Osteocyte (in vitro differentiated cells): ENCODE results near the gene ANKRD55. TPM values are rescaled to one million over a fixed set of nuclear protein-coding genes. Genes with fewer than 3 reads are reported as not detected.

Experiments
- DNase-seq: peaks from one replicate; pipeline ENCODE4 v3.0.0; 2021; ENCODE audit warnings: mixed read lengths; ENCODE audit not compliant: unreplicated experiment; ENCODE audit errors: extremely low spot score
- H3K27ac Mint-ChIP-seq: one replicate; pipeline ENCODE4 v1.8.0; 2021; ENCODE audit warnings: mild to moderate bottlenecking, mixed read lengths; ENCODE audit not compliant: unreplicated experiment
- H3K27me3 Mint-ChIP-seq: one replicate; pipeline ENCODE4 v1.8.0; 2021; ENCODE audit warnings: mixed read lengths; ENCODE audit not compliant: unreplicated experiment
- H3K36me3 Mint-ChIP-seq: one replicate; pipeline ENCODE4 v1.8.0; 2021; ENCODE audit warnings: mixed read lengths; ENCODE audit not compliant: unreplicated experiment
- H3K4me1 Mint-ChIP-seq: one replicate; pipeline ENCODE4 v1.8.0; 2021; ENCODE audit warnings: mixed read lengths; ENCODE audit not compliant: unreplicated experiment
- H3K4me3 Mint-ChIP-seq: one replicate; pipeline ENCODE4 v1.8.0; 2021; ENCODE audit warnings: mild to moderate bottlenecking, moderate library complexity, mixed read lengths; ENCODE audit not compliant: unreplicated experiment
- H3K9me3 Mint-ChIP-seq: one replicate; pipeline ENCODE4 v1.8.0; 2021; ENCODE audit warnings: mixed read lengths; ENCODE audit not compliant: unreplicated experiment
- CTCF ChIP-seq: fragments of 200-600 bp; sonication (generic); IDR thresholded peaks from 2 replicates; pipeline ENCODE4 v1.5.0; 2021; ENCODE audit warnings: antibody characterized with exemption, mild to moderate bottlenecking, moderate library complexity
- total RNA-seq: library from RNA; stranded (reverse); gene quantifications from 2 replicates; pipeline ENCODE4 v1.2.1, GENCODE V29; 2021

Gene ANKRD55
- total RNA-seq, 1 donor from 2014 or later, result not detected

- H3K9me3 Mint-ChIP-seq, result no peaks in the 10 kb centered on the region
- no peak overlapping the region for H3K27ac Mint-ChIP-seq
- DNase-seq, result no peak
- no peak for TF ChIP-seq CTCF
- H3K4me1 Mint-ChIP-seq, result peaks cover 2% of the 10 kb centered on the region
- no peaks in the 10 kb centered on the region for H3K27me3 Mint-ChIP-seq
- no peaks in the 10 kb centered on the region for H3K36me3 Mint-ChIP-seq
- no peak overlapping the region for H3K4me3 Mint-ChIP-seq
Observed at GRCh38 chr5:56195016-56195415, 38.1 kb downstream of the ANKRD55 start.

GRCh38 chr5:56192246-56192645 lies 40.9 kb downstream of the ANKRD55 start:
- Mint-ChIP-seq H3K4me3 (no peak overlapping the region), H3K27me3 (no peaks in the 10 kb centered on the region), H3K4me1 (peaks cover 2% of the 10 kb centered on the region), H3K9me3 (no peaks in the 10 kb centered on the region), H3K27ac (no peak overlapping the region), H3K36me3 (no peaks in the 10 kb centered on the region)
- DNase-seq, result no peak
- TF ChIP-seq CTCF, result no peak

- Mint-ChIP-seq H3K4me1 (peaks cover 2% of the 10 kb centered on the region), H3K27me3 (no peaks in the 10 kb centered on the region), H3K4me3 (no peak overlapping the region), H3K9me3 (no peaks in the 10 kb centered on the region), H3K27ac (no peak overlapping the region), H3K36me3 (no peaks in the 10 kb centered on the region)
- TF ChIP-seq CTCF, result no peak
- DNase-seq, result no peak
Observed at GRCh38 chr5:56191656-56192055, 41.5 kb downstream of the ANKRD55 start.

GRCh38 chr5:56190497-56190896 lies 42.6 kb downstream of the ANKRD55 start:
- H3K4me3 Mint-ChIP-seq, result no peak overlapping the region
- no peaks in the 10 kb centered on the region for H3K9me3 Mint-ChIP-seq
- H3K27me3 Mint-ChIP-seq, result no peaks in the 10 kb centered on the region
- no peaks in the 10 kb centered on the region for H3K36me3 Mint-ChIP-seq
- peaks cover 2% of the 10 kb centered on the region for H3K4me1 Mint-ChIP-seq
- no peak for DNase-seq
- TF ChIP-seq CTCF, result no peak
- H3K27ac Mint-ChIP-seq, result no peak overlapping the region

- H3K4me3 Mint-ChIP-seq, result no peak overlapping the region
- no peak for DNase-seq
- H3K27me3 Mint-ChIP-seq, result no peaks in the 10 kb centered on the region
- peaks cover 7% of the 10 kb centered on the region for H3K4me1 Mint-ChIP-seq
- no peak overlapping the region for H3K27ac Mint-ChIP-seq
- TF ChIP-seq CTCF, result no peak
- no peaks in the 10 kb centered on the region for H3K9me3 Mint-ChIP-seq
- no peaks in the 10 kb centered on the region for H3K36me3 Mint-ChIP-seq
Observed at GRCh38 chr5:56185768-56186311, 47.3 kb downstream of the ANKRD55 start.
